Gastrocnemius medialis (tissue), 4 donors: ENCODE data around the gene PELI3.

Experiments
- POLR2A ChIP-seq, 2 donors: fragments of 450-650 bp; IDR thresholded peaks; one replicate each; pipeline ENCODE4 v1.6.1; 2017; ENCODE audit warnings: antibody characterized with exemption in 2 of 2, mild to moderate bottlenecking in 2 of 2, moderate library complexity in 2 of 2
- TF ChIP-seq, protein P1 (sequence below), 5 experiments: fragments of 450-650 bp in 3 of 5; fragments of 200-600 bp in 2 of 5; sonication (generic) in 2 of 5; IDR thresholded peaks in 4 of 5; conservative IDR thresholded peaks in 1 of 5; 1 replicate in 4 of 5; 2 replicates in 1 of 5; pipeline ENCODE4 v1.5.1; 2016 to 2019; ENCODE audit warnings: antibody characterized with exemption in 5 of 5, mild to moderate bottlenecking in 3 of 5, moderate library complexity in 3 of 5

DNA sequence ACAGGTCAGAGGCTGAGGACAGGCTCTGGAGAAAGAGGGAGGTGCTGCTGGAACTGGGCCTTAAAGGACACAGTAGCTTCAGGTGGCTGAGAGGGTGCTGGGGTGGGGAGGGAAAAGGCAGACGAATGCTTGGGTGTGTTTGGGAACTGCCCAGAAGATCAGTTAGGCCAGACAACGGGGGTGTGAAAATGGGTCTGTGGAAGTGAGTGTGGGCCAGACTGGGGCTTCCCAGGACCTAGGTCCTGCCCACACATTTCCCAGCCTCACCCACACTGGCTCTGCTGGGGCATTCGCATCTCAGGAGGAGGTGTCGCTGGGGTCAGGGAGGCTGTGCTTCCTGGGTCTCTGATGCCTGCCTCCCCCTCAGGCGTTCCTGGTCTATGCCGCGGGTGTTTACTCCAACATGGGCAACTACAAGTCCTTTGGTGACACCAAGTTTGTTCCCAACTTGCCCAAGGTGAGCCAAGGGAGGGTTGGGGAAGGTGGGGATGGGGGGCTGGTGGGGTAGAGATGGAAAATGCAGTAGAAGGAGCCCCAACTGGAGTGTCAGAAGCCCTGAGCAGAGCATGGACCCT is 18.2 kb downstream of the PELI3 start:
- TF ChIP-seq, protein P1, sequence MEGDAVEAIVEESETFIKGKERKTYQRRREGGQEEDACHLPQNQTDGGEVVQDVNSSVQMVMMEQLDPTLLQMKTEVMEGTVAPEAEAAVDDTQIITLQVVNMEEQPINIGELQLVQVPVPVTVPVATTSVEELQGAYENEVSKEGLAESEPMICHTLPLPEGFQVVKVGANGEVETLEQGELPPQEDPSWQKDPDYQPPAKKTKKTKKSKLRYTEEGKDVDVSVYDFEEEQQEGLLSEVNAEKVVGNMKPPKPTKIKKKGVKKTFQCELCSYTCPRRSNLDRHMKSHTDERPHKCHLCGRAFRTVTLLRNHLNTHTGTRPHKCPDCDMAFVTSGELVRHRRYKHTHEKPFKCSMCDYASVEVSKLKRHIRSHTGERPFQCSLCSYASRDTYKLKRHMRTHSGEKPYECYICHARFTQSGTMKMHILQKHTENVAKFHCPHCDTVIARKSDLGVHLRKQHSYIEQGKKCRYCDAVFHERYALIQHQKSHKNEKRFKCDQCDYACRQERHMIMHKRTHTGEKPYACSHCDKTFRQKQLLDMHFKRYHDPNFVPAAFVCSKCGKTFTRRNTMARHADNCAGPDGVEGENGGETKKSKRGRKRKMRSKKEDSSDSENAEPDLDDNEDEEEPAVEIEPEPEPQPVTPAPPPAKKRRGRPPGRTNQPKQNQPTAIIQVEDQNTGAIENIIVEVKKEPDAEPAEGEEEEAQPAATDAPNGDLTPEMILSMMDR (IDR thresholded peaks at IDR 0.05 in 4 of 5, conservative IDR thresholded peaks at IDR 0.05 in 1 of 5), result no peak
- TF ChIP-seq POLR2A (IDR thresholded peaks at IDR 0.05), result no peak
